Measurements from ENCODE around the gene PDE11A.

DNA sequence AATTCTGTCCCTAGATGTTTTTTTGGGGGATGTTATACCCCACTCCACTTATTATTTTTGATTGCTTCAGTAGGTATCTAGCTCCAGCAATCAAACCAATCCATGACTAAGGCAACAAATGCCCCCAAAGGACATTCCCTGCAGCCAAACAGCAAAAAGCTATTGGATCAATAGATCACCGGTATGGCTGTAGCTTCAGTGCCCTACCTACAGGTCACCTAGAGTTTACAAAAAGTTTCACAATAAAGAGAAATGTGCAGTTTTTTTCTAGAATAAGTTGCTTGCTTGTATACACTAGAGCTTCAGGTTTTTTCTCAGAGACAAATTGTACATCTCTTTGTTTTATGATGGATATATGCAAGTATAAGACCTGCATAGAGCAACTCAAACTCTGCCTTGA lies 27.7 kb downstream of the PDE11A start:
- TF ChIP-seq POLR2AphosphoS5 (IDR thresholded peaks at IDR 0.05; ENCODE audit: low read depth, low read length) = no peak
- TF ChIP-seq, protein P1, sequence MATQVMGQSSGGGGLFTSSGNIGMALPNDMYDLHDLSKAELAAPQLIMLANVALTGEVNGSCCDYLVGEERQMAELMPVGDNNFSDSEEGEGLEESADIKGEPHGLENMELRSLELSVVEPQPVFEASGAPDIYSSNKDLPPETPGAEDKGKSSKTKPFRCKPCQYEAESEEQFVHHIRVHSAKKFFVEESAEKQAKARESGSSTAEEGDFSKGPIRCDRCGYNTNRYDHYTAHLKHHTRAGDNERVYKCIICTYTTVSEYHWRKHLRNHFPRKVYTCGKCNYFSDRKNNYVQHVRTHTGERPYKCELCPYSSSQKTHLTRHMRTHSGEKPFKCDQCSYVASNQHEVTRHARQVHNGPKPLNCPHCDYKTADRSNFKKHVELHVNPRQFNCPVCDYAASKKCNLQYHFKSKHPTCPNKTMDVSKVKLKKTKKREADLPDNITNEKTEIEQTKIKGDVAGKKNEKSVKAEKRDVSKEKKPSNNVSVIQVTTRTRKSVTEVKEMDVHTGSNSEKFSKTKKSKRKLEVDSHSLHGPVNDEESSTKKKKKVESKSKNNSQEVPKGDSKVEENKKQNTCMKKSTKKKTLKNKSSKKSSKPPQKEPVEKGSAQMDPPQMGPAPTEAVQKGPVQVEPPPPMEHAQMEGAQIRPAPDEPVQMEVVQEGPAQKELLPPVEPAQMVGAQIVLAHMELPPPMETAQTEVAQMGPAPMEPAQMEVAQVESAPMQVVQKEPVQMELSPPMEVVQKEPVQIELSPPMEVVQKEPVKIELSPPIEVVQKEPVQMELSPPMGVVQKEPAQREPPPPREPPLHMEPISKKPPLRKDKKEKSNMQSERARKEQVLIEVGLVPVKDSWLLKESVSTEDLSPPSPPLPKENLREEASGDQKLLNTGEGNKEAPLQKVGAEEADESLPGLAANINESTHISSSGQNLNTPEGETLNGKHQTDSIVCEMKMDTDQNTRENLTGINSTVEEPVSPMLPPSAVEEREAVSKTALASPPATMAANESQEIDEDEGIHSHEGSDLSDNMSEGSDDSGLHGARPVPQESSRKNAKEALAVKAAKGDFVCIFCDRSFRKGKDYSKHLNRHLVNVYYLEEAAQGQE (IDR thresholded peaks at IDR 0.05; ENCODE audit: insufficient read depth in 1 of 2, low read depth in 2 of 2, low read length in 2 of 2) = no peak
- no peak for TF ChIP-seq SIN3A (IDR thresholded peaks at IDR 0.05; ENCODE audit: borderline replicate concordance, insufficient read depth, low read length)
- no peak for TF ChIP-seq TAF1 (IDR thresholded peaks at IDR 0.05; ENCODE audit: borderline replicate concordance, insufficient read depth, low read length)
